ENCODE results near the gene CHCHD6.

CHCHD6 gene

DNA sequence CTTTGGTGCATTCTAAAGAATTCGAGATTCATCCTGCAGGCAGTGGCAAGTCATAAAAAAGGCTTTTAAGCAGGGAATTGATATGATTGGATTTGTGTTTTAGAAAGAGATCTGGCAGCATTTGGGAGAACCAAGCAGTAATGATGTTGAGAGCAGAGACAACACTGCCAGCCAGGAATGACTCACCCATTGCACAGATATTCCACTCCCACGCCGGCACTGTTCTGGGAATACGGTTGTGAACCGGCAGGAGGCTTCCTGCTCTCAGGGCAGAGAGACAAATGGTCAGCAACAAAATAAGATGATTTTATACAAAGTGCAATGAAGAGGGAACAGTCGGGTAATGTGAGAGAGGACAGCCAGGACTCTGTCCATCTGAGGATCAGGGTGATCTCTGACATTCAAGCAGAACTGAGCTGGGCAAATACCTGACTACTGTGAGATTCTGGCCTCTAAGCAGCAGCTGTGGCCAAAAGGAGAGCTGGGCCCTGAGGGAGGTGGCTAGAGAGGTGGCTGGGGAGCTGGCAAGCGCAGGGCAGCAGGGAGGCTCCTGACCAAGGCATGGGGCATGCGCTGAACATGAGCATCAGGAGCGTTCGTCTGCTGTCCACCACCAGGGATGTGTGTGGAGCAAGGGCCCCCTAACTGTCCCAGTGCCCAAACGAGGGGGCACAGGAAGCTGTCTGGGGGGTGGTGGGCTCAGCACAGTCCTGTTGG is 222.8 kb downstream of the CHCHD6 start:
- DNase-seq: peak; percentile 82 to 86
- Histone ChIP-seq H3K27ac (peak overlapping the region; percentile 52), H3K4me1 (peaks cover 0 to 19% (median 10%) of the 10 kb centered on the region in 4 donors), H3K4me3 (no peak overlapping the region), H3K27me3 (no peaks in the 10 kb centered on the region), H3K36me3 (no peaks in the 10 kb centered on the region), H3K9me3 (no peaks in the 10 kb centered on the region)
- peak; percentile 27 to 41 for TF ChIP-seq CTCF (IDR thresholded peaks at IDR 0.05)
- intact Hi-C loops (cut with DNase I; ENCODE audit: low total_unique reads): no loop called here

GRCh38 chr3:126927401-126927750 is 223.3 kb downstream of the CHCHD6 start:
- no peaks in the 10 kb centered on the region for H3K9me3 ChIP-seq
- H3K4me3 ChIP-seq: no peak overlapping the region
- DNase-seq: peak; percentile 0 to 16
- no peaks in the 10 kb centered on the region for H3K36me3 ChIP-seq
- peaks cover 0 to 19% (median 12%) of the 10 kb centered on the region in 4 donors for H3K4me1 ChIP-seq
- intact Hi-C loops (cut with DNase I; ENCODE audit: low total_unique reads): no loop called here
- TF ChIP-seq CTCF (IDR thresholded peaks at IDR 0.05): no peak
- H3K27me3 ChIP-seq: no peaks in the 10 kb centered on the region
- H3K27ac ChIP-seq: peak overlapping the region; percentile 52

- H3K27me3 ChIP-seq: no peaks in the 10 kb centered on the region
- H3K4me3 ChIP-seq: no peak overlapping the region
- H3K4me1 ChIP-seq: peaks cover 0 to 19% (median 15%) of the 10 kb centered on the region in 4 donors
- no peaks in the 10 kb centered on the region for H3K9me3 ChIP-seq
- intact Hi-C loops (cut with DNase I; ENCODE audit: low total_unique reads): no loop called here
- H3K36me3 ChIP-seq: no peaks in the 10 kb centered on the region
- no peak for TF ChIP-seq CTCF (IDR thresholded peaks at IDR 0.05)
- peak; percentile 11 to 40 for DNase-seq
- no peak overlapping the region for H3K27ac ChIP-seq
Observed at GRCh38 chr3:126927846-126928245, 223.8 kb downstream of the CHCHD6 start.

- no peak for TF ChIP-seq CTCF (IDR thresholded peaks at IDR 0.05)
- DNase-seq: peak; percentile 3 to 11
- intact Hi-C loops (cut with DNase I; ENCODE audit: low total_unique reads): no loop called here
- Histone ChIP-seq H3K27ac (no peak overlapping the region), H3K9me3 (no peaks in the 10 kb centered on the region), H3K4me1 (peaks cover 0 to 19% (median 15%) of the 10 kb centered on the region in 4 donors), H3K36me3 (no peaks in the 10 kb centered on the region), H3K27me3 (no peaks in the 10 kb centered on the region), H3K4me3 (no peak overlapping the region)
Observed at GRCh38 chr3:126928921-126929474, 225.0 kb downstream of the CHCHD6 start.

GRCh38 chr3:126930936-126931600 is 227.0 kb downstream of the CHCHD6 start:
- Histone ChIP-seq H3K27me3 (no peaks in the 10 kb centered on the region), H3K27ac (no peak overlapping the region), H3K4me1 (peaks cover 0 to 19% (median 15%) of the 10 kb centered on the region in 4 donors), H3K36me3 (no peaks in the 10 kb centered on the region), H3K9me3 (no peaks in the 10 kb centered on the region), H3K4me3 (no peak overlapping the region)
- DNase-seq: peak; percentile 17 to 64
- TF ChIP-seq CTCF (IDR thresholded peaks at IDR 0.05): no peak
- intact Hi-C loops (cut with DNase I; ENCODE audit: low total_unique reads): no loop called here
